ENCODE measurements around the gene TCEAL4.
"Not testable (repeated sequence)": the region's sequence is repeated elsewhere in the genome, so short reads cannot be mapped to it uniquely, and the experiment has no call there.

Gene TCEAL4

DNA sequence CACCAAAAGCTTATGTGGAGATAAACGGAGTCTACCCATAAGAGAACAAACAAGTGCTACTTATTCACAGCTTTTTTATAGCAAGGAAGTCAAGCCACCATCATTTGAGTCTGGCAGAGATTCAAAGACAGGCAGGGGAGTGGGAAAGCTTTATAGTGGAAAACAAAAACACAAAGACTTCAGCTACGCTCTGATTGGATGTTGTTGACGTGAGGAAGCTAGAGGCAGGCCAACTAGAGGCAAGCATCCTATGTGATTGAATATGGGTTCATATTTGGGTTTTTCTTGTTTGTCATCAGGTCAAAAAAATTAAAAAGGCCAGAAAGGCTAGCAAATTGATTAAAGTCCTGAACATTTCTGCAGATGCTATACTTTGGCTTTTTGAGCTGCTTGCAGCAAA lies 719 bp upstream of the TCEAL4 start:
- Histone ChIP-seq H3K27ac (ENCODE audit: low read depth, low read length) (no peak overlapping the region), H3K4me1 (ENCODE audit: control insufficient read depth in 5 of 5, insufficient read depth in 5 of 5, low read length in 5 of 5) (peaks cover 0 to 8% (median 2%) of the 10 kb centered on the region in 5 donors), H3K4me3 (ENCODE audit: low read depth in 1 of 5, low read length in 5 of 5) (peak overlapping the region in 1 of 5 donors; percentile 65), H3K27me3 (ENCODE audit: control insufficient read depth in 5 of 5, insufficient read depth in 4 of 5, low read length in 5 of 5) (peaks cover 0 to 5% (median 0%) of the 10 kb centered on the region in 5 donors), H3K36me3 (ENCODE audit: control insufficient read depth in 5 of 5, insufficient read depth in 5 of 5, low read length in 5 of 5) (no peaks in the 10 kb centered on the region), H3K9me3 (ENCODE audit: control insufficient read depth in 5 of 5, low read length in 5 of 5) (peaks cover 0 to 9% (median 0%) of the 10 kb centered on the region in 5 donors), H3K9ac (ENCODE audit: low read length in 5 of 5) (no peak overlapping the region)

DNA sequence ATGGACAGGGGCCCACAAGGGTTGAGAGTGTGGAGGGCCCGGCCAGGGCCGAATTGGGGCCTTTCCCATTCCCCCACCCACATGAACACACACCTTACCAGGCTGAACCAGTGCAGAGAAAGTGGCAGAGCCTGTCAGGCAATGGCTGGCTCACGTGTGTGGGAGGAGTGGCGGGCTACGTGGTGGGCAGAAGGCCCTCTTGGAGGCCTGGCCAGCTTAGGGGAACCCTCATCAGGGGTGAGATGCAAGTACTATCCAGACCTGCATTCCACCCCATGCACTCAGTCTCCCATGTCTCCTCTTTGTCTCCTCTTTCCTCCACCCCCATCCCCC lies 965 bp downstream of the TCEAL4 start:
- H3K27ac ChIP-seq (ENCODE audit: low read depth, low read length): peak overlapping the region; percentile 56
- peaks cover 0 to 9% (median 0%) of the 10 kb centered on the region in 5 donors for H3K9me3 ChIP-seq (ENCODE audit: control insufficient read depth in 5 of 5, low read length in 5 of 5)
- peaks cover 0 to 5% (median 0%) of the 10 kb centered on the region in 5 donors for H3K27me3 ChIP-seq (ENCODE audit: control insufficient read depth in 5 of 5, insufficient read depth in 4 of 5, low read length in 5 of 5)
- H3K4me3 ChIP-seq (ENCODE audit: low read depth in 1 of 5, low read length in 5 of 5): peak overlapping the region; percentile 65 to 85 (median 82)
- peak overlapping the region in 4 of 5 donors; percentile 37 to 85 (median 66) for H3K9ac ChIP-seq (ENCODE audit: low read length in 5 of 5)
- no peaks in the 10 kb centered on the region for H3K36me3 ChIP-seq (ENCODE audit: control insufficient read depth in 5 of 5, insufficient read depth in 5 of 5, low read length in 5 of 5)
- peaks cover 0 to 8% (median 2%) of the 10 kb centered on the region in 5 donors for H3K4me1 ChIP-seq (ENCODE audit: control insufficient read depth in 5 of 5, insufficient read depth in 5 of 5, low read length in 5 of 5)

DNA sequence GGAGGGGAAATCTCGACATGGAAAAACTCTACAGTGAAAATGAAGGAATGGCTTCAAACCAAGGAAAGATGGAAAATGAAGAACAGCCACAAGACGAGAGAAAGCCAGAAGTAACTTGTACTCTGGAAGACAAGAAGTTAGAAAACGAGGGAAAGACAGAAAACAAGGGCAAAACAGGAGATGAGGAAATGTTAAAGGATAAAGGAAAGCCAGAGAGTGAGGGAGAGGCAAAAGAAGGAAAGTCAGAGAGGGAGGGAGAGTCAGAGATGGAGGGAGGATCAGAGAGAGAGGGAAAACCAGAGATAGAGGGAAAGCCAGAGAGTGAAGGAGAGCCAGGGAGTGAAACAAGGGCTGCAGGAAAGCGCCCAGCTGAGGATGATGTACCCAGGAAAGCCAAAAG lies 1.3 kb downstream of the TCEAL4 start:
- Histone ChIP-seq H3K9ac (ENCODE audit: low read length in 5 of 5) (peak overlapping the region in 2 of 5 donors; percentile 73 to 85), H3K4me3 (ENCODE audit: low read depth in 1 of 5, low read length in 5 of 5) (peak overlapping the region in 3 of 5 donors; percentile 65 to 85 (median 84)), H3K27ac (ENCODE audit: low read depth, low read length) (peak overlapping the region; percentile 56), H3K27me3 (ENCODE audit: control insufficient read depth in 5 of 5, insufficient read depth in 4 of 5, low read length in 5 of 5) (peaks cover 0 to 5% (median 0%) of the 10 kb centered on the region in 5 donors), H3K9me3 (ENCODE audit: control insufficient read depth in 5 of 5, low read length in 5 of 5) (peaks cover 0 to 9% (median 0%) of the 10 kb centered on the region in 5 donors), H3K36me3 (ENCODE audit: control insufficient read depth in 5 of 5, insufficient read depth in 5 of 5, low read length in 5 of 5) (no peaks in the 10 kb centered on the region), H3K4me1 (ENCODE audit: control insufficient read depth in 5 of 5, insufficient read depth in 5 of 5, low read length in 5 of 5) (peaks cover 0 to 8% (median 2%) of the 10 kb centered on the region in 5 donors)

DNA sequence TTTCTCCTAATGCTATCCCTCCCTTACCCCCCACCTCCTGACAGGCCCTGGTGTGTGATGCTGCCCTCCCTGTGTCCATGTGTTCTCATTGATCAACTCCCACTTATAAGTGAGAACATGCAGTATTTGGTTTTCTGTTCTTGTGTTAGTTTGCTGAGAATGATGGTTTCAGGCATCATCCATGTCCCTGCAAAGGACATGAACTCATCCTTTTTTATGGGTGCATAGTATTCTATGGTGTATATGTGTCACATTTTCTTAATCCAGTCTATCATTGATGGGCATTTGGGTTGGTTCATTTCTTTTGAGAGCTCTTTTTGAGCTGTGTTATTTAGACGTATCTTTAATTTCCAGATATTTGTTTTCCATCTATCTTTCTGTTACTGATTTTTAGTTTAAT lies 7.0 kb downstream of the TCEAL4 start:
- not testable (repeated sequence) for H3K36me3 ChIP-seq (ENCODE audit: control insufficient read depth in 5 of 5, insufficient read depth in 5 of 5, low read length in 5 of 5); H3K9me3 ChIP-seq (ENCODE audit: control insufficient read depth in 5 of 5, low read length in 5 of 5); H3K4me3 ChIP-seq (ENCODE audit: low read depth in 1 of 5, low read length in 5 of 5)

DNA sequence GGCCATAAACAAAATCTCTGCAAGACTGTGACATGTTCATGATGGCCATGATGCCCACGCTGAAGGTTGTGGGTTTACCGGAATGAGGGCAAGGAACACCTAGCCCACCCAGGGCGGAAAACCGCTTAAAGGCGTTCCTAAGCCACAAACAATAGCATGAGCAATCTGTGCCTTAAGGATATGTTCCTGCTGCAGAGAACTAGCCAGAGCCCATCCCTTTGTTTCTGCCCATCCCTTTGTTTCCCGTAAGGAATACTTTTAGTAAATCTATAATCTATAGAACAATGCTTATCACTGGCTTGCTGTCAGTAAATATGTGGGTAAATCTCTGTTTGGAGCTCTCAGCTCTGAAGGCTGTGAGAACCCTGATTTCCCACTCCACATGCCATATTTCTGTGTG lies 9.9 kb downstream of the TCEAL4 start:
- H3K4me1 ChIP-seq (ENCODE audit: control insufficient read depth in 5 of 5, insufficient read depth in 5 of 5, low read length in 5 of 5); H3K9ac ChIP-seq (ENCODE audit: low read length in 5 of 5); H3K36me3 ChIP-seq (ENCODE audit: control insufficient read depth in 5 of 5, insufficient read depth in 5 of 5, low read length in 5 of 5); H3K4me3 ChIP-seq (ENCODE audit: low read depth in 1 of 5, low read length in 5 of 5); H3K27me3 ChIP-seq (ENCODE audit: control insufficient read depth in 5 of 5, insufficient read depth in 4 of 5, low read length in 5 of 5); H3K27ac ChIP-seq (ENCODE audit: low read depth, low read length); H3K9me3 ChIP-seq (ENCODE audit: control insufficient read depth in 5 of 5, low read length in 5 of 5): not testable (repeated sequence)

More for the DNA sequence above, 7.0 kb downstream of the TCEAL4 start:
- H3K9ac ChIP-seq (ENCODE audit: low read length in 5 of 5); H3K27me3 ChIP-seq (ENCODE audit: control insufficient read depth in 5 of 5, insufficient read depth in 4 of 5, low read length in 5 of 5); H3K27ac ChIP-seq (ENCODE audit: low read depth, low read length); H3K4me1 ChIP-seq (ENCODE audit: control insufficient read depth in 5 of 5, insufficient read depth in 5 of 5, low read length in 5 of 5): not testable (repeated sequence)

DNA sequence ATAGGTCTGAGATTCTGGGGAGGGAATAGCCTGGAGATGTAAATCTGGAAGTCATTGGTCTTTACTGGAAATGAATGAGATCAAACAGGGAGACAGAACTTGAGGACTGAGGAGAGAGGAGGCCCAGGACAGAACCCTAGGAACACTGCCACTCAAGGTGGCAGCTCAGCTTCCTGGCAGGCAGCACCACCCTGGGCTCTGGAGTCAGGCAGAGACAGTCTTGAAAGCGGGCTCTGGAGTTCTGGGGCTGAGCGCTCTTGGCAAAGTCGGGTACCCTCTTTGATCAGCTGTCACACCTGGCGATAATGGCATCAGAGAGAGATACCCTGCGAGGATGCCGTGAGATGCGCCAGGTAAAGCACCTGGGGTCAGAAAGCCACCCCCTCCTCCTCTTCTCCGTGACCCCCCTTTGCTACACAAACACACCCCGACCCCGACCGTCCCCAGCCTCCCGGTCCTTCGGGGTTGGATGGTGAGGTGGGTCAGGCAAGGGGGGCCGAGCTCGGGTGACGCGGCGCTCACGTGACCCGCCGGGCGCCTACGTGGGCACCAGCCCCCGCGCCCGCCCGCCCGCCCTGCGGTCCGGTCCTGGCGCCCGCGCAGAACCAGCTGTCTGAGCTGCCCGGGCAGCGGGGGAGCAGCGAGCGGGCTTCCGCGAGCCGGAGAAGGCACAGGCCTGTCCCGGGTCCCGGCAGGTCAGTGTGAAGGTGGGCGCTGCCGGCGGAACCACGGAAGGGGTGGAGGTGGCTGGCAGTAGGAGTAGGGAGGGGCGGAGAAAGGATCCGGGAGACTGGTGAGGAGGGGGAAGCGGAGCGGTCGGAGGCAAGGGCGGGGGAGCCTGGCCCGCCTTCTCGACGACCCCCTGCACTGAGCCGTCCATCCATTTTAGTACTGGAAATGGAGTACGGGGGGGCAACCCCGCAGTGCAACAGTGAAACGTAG lies 22.3 kb downstream of the TCEAL4 start, which contains the start of gene TCEAL3:
Gene TCEAL3, plus strand, starts transcription at position 600 of the 942 bp plus-strand sequence. CDS start 1,102 bp downstream, outside the sequence.
- Histone ChIP-seq H3K27me3 (ENCODE audit: control insufficient read depth in 5 of 5, insufficient read depth in 4 of 5, low read length in 5 of 5) (peaks cover 0 to 7% (median 2%) of the 10 kb centered on the region in 5 donors), H3K9ac (ENCODE audit: low read length in 5 of 5) (peak within 1 kb of the TSS in 4 of 5 donors; percentile 60 to 77 (median 66)), H3K4me3 (ENCODE audit: low read depth in 1 of 5, low read length in 5 of 5) (peak within 1 kb of the TSS; percentile 66 to 80 (median 69)), H3K36me3 (ENCODE audit: control insufficient read depth in 5 of 5, insufficient read depth in 5 of 5, low read length in 5 of 5) (peaks cover 0 to 5% (median 0%) of the 10 kb centered on the region in 5 donors), H3K9me3 (ENCODE audit: control insufficient read depth in 5 of 5, low read length in 5 of 5) (no peaks in the 10 kb centered on the region), H3K4me1 (ENCODE audit: control insufficient read depth in 5 of 5, insufficient read depth in 5 of 5, low read length in 5 of 5) (peaks cover 0 to 9% (median 6%) of the 10 kb centered on the region in 5 donors), H3K27ac (ENCODE audit: low read depth, low read length) (peak within 1 kb of the TSS; percentile 52)

DNA sequence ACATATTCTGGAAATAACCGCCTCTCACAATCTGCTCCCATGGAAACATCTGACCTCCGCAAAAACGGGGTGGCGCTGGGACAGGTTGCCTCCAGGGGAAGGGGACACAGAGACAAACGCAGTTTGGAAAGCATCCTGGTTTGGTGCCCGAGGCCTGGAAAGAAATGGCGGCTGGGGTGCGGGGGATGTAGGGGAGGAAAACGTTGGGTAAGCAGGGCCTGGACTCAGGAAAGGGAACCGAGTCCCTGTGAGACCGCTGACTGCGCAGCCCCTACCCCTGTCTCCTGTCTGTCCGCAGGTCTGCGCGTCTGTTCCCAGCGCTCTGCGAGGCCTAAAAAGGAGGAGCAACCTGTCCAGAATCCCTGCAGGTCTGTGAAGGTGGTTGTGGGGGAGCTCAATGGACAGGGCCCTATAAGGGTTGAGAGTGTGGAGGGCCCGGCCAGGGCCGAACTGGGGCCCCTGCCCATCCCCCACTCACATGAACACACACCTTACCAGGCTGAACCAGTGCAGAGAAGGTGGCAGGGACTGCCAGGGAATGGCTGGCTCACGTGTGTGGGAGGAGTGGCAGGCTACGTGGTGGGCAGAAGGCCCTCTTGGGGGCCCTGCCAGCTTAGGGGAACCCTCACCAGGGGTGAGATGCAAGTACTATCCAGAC lies 23.1 kb downstream of the TCEAL4 start:
- H3K9me3 ChIP-seq (ENCODE audit: control insufficient read depth in 5 of 5, low read length in 5 of 5): no peaks in the 10 kb centered on the region
- peak overlapping the region in 4 of 5 donors; percentile 60 to 73 (median 66) for H3K9ac ChIP-seq (ENCODE audit: low read length in 5 of 5)
- H3K27ac ChIP-seq (ENCODE audit: low read depth, low read length): peak overlapping the region; percentile 52
- peaks cover 0 to 7% (median 2%) of the 10 kb centered on the region in 5 donors for H3K27me3 ChIP-seq (ENCODE audit: control insufficient read depth in 5 of 5, insufficient read depth in 4 of 5, low read length in 5 of 5)
- H3K36me3 ChIP-seq (ENCODE audit: control insufficient read depth in 5 of 5, insufficient read depth in 5 of 5, low read length in 5 of 5): no peaks in the 10 kb centered on the region
- H3K4me3 ChIP-seq (ENCODE audit: low read depth in 1 of 5, low read length in 5 of 5): peak overlapping the region; percentile 66 to 80 (median 69)
- peaks cover 0 to 9% (median 6%) of the 10 kb centered on the region in 5 donors for H3K4me1 ChIP-seq (ENCODE audit: control insufficient read depth in 5 of 5, insufficient read depth in 5 of 5, low read length in 5 of 5)

DNA sequence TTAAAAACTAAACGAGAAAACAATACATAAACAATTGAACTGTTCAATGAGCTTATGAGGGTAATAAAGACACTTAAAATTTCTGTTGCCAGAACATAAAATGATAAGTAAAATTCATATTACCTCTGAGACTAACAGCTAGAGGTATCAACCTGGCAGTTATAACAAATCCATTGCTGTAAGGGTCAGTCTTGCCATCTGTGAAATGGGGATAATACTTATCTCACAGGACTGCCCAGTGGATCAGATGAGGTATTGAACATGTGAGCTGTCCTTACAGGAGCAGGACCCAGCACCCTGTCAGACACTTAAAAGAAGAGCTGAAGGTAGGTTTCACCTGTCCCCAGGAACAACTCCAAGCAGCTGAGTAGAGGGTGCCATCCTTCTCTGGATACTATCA lies 25.0 kb downstream of the TCEAL4 start:
- H3K36me3 ChIP-seq (ENCODE audit: control insufficient read depth in 5 of 5, insufficient read depth in 5 of 5, low read length in 5 of 5): no peaks in the 10 kb centered on the region
- no peak overlapping the region for H3K9ac ChIP-seq (ENCODE audit: low read length in 5 of 5)
- peaks cover 0 to 9% (median 6%) of the 10 kb centered on the region in 5 donors for H3K4me1 ChIP-seq (ENCODE audit: control insufficient read depth in 5 of 5, insufficient read depth in 5 of 5, low read length in 5 of 5)
- H3K27me3 ChIP-seq (ENCODE audit: control insufficient read depth in 5 of 5, insufficient read depth in 4 of 5, low read length in 5 of 5): peaks cover 0 to 4% (median 2%) of the 10 kb centered on the region in 5 donors
- no peaks in the 10 kb centered on the region for H3K9me3 ChIP-seq (ENCODE audit: control insufficient read depth in 5 of 5, low read length in 5 of 5)
- no peak overlapping the region for H3K4me3 ChIP-seq (ENCODE audit: low read depth in 1 of 5, low read length in 5 of 5)
- H3K27ac ChIP-seq (ENCODE audit: low read depth, low read length): no peak overlapping the region

DNA sequence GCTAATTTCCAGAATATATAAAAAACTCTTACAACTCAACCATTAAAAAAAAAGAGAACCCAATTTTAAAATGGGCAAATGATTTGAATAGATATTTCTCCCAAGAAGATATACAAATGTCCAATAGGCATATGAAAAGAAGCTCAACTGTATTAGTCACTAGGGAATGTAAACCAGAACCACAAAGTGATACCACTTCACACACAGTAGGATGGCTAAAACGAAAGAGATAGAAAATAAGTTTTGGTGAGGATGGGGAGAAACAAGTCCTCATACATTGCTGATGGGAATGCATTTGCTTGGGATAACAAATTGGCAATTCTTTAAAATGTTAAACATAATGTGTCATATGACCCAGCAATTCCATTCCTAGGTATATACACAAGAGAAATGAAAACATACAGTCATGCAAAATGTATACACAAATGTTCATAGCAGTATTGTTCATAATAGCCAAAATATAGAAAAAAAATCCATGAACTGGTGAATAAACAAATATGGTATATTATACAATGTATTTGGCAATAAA lies 28.1 kb downstream of the TCEAL4 start:
- Histone ChIP-seq H3K27ac (ENCODE audit: low read depth, low read length) (no peak overlapping the region), H3K27me3 (ENCODE audit: control insufficient read depth in 5 of 5, insufficient read depth in 4 of 5, low read length in 5 of 5) (no peaks in the 10 kb centered on the region), H3K9ac (ENCODE audit: low read length in 5 of 5) (no peak overlapping the region), H3K4me3 (ENCODE audit: low read depth in 1 of 5, low read length in 5 of 5) (no peak overlapping the region), H3K9me3 (ENCODE audit: control insufficient read depth in 5 of 5, low read length in 5 of 5) (no peaks in the 10 kb centered on the region), H3K36me3 (ENCODE audit: control insufficient read depth in 5 of 5, insufficient read depth in 5 of 5, low read length in 5 of 5) (no peaks in the 10 kb centered on the region), H3K4me1 (ENCODE audit: control insufficient read depth in 5 of 5, insufficient read depth in 5 of 5, low read length in 5 of 5) (peaks cover 0 to 4% (median 2%) of the 10 kb centered on the region in 5 donors)
